GM12878 (cell line): ENCODE results near the gene CDC16. TPM values are rescaled to one million over a fixed set of nuclear protein-coding genes. Genes with fewer than 3 reads are reported as not detected.

Experiments
- ASH2L ChIP-seq: fragments of 300-600, 200-600 bp; sonication (generic); IDR thresholded peaks from 2 replicates; pipeline ENCODE4 v1.6.1; 2017; ENCODE audit warnings: low read depth, mild to moderate bottlenecking, borderline replicate concordance
- DPF2 ChIP-seq: fragments of 450-650 bp; IDR thresholded peaks from 2 replicates; pipeline ENCODE4 v1.6.1; 2017; ENCODE audit warnings: mild to moderate bottlenecking
- EED ChIP-seq: sonication (generic); IDR thresholded peaks from 2 replicates; pipeline ENCODE4 v1.6.1; 2016; ENCODE audit warnings: antibody characterized with exemption, low read depth
- EZH2 ChIP-seq: IDR thresholded peaks from 2 replicates; pipeline ENCODE4 v1.6.1; 2012; ENCODE audit warnings: low read depth, mild to moderate bottlenecking, control low read depth, inconsistent platforms, low read length, borderline replicate concordance; ENCODE audit not compliant: control insufficient read depth
- IRF5 ChIP-seq: fragments of 450-650 bp; IDR thresholded peaks from 2 replicates; pipeline ENCODE4 v1.6.1; 2017; ENCODE audit warnings: borderline replicate concordance
- MYC ChIP-seq: IDR thresholded peaks from 2 replicates; pipeline ENCODE4 v1.6.1; 2011; ENCODE audit warnings: mild to moderate bottlenecking, low read length, moderate library complexity, inconsistent platforms; ENCODE audit not compliant: insufficient read depth, insufficient replicate concordance, insufficient read length, severe bottlenecking
- NFYB ChIP-seq: IDR thresholded peaks from 2 replicates; pipeline ENCODE4 v1.6.1; 2011; ENCODE audit warnings: low read depth, mild to moderate bottlenecking, low read length, improper control_type of control experiment, moderate library complexity; ENCODE audit not compliant: insufficient read depth
- NKRF ChIP-seq: fragments of 450-650 bp; conservative IDR thresholded peaks from 2 replicates; pipeline ENCODE4 v1.6.1; 2017; ENCODE audit warnings: mild to moderate bottlenecking, moderate library complexity
- PAX5 ChIP-seq: IDR thresholded peaks from 2 replicates; pipeline ENCODE4 v1.6.1; 2011; ENCODE audit warnings: low read depth, low read length, borderline replicate concordance
- PML ChIP-seq: IDR thresholded peaks from 2 replicates; pipeline ENCODE4 v1.6.1; 2012; ENCODE audit warnings: low read length, inconsistent platforms
- POLR2A ChIP-seq: IDR thresholded peaks from 2 replicates; pipeline ENCODE4 v1.6.1; 2011; ENCODE audit warnings: low read depth, mild to moderate bottlenecking, low read length
- POLR2AphosphoS5 ChIP-seq: IDR thresholded peaks from 2 replicates; pipeline ENCODE4 v1.6.1; 2011; ENCODE audit warnings: mild to moderate bottlenecking, low read length, inconsistent platforms
- RCOR1 ChIP-seq: conservative IDR thresholded peaks from 2 replicates; pipeline ENCODE4 v1.6.1; 2012; ENCODE audit warnings: low read depth, low read length, improper control_type of control experiment
- SMAD5 ChIP-seq: IDR thresholded peaks from 2 replicates; pipeline ENCODE4 v1.6.1; 2016; ENCODE audit warnings: antibody characterized with exemption, low read depth
- SMC3 ChIP-seq: IDR thresholded peaks from 2 replicates; pipeline ENCODE4 v1.6.1; 2011; ENCODE audit warnings: low read length, improper control_type of control experiment, borderline replicate concordance
- SRF ChIP-seq, 2 experiments: IDR thresholded peaks; 2 replicates each; pipeline ENCODE4 v1.6.1; 2011; ENCODE audit warnings: low read depth in 2 of 2, low read length in 2 of 2, mild to moderate bottlenecking in 1 of 2, moderate library complexity in 1 of 2
- ZBTB40 ChIP-seq: fragments of 450-650 bp; IDR thresholded peaks from 2 replicates; pipeline ENCODE4 v1.6.1; 2016; ENCODE audit warnings: mild to moderate bottlenecking, moderate library complexity, borderline replicate concordance
- polyA plus RNA-seq, 11 experiments: library from polyadenylated mRNA; depleted of rRNA in 4 of 11; unstranded in 6 of 11; stranded (reverse) in 5 of 11; fragments of >200 nt; fragmentation: Nextera tagmentation in 4 of 11; fragmentation: Illumina TruSeq in 1 of 11; extraction: Ambion mirVana in 4 of 11; extraction: Trizol in 1 of 11; gene quantifications; 1 replicate in 1 of 11; 2 replicates in 10 of 11; pipeline versions ENCODE4 v1.2.1 to v1.2.3, GENCODE V29; 2011 to 2016; ENCODE audit warnings: inconsistent platforms in 2 of 11, missing spikeins in 2 of 11, low read depth in 1 of 11
- total RNA-seq, 4 experiments: library from RNA; depleted of rRNA in 3 of 4; stranded (reverse); fragments of >200 nt in 3 of 4; fragmentation: Illumina TruSeq in 1 of 4; extraction: Trizol in 1 of 4; gene quantifications; 2 replicates each; pipeline versions ENCODE4 v1.2.1 to v1.2.3, GENCODE V29; 2013 to 2021
- TF ChIP-seq, protein P1 (sequence below): fragments of 450-650 bp; IDR thresholded peaks from 2 replicates; pipeline ENCODE4 v1.6.1; 2017; ENCODE audit warnings: mild to moderate bottlenecking, low read depth, inconsistent platforms; ENCODE audit not compliant: poor library complexity, severe bottlenecking
- TF ChIP-seq, protein P2 (sequence below): IDR thresholded peaks from 2 replicates; pipeline ENCODE4 v1.6.1; 2012; ENCODE audit warnings: low read length, inconsistent platforms

CDC16 gene
- total and polyA plus RNA-seq, 10 of the 15 experiments (the other 5 are each of a cell fraction or from before 2014, with no cell fraction given) = 15.4 to 92.9 (median 31.4) TPM

- TF ChIP-seq ZBTB40 (no peak), SMAD5 (peak; percentile 85), RCOR1 (peak; percentile 85), PAX5 (no peak), PML (peak; percentile 85), NKRF (peak; percentile 48), ASH2L (peak; percentile 57), SMC3 (no peak), NFYB (no peak), EZH2 (no peak), DPF2 (peak; percentile 87), SRF (IDR thresholded peaks at IDR 0.05; ENCODE audit: low read depth in 2 of 2, low read length in 2 of 2) (peak in 1 of 2 experiments; percentile 46; a peak in 1 of 4 replicates), MYC (peak; percentile 45), POLR2A (peak; percentile 97), IRF5 (peak; percentile 56; the same call in 1 of the 2 replicates), EED (no peak), POLR2AphosphoS5 (peak; percentile 83)
- TF ChIP-seq, protein P1, sequence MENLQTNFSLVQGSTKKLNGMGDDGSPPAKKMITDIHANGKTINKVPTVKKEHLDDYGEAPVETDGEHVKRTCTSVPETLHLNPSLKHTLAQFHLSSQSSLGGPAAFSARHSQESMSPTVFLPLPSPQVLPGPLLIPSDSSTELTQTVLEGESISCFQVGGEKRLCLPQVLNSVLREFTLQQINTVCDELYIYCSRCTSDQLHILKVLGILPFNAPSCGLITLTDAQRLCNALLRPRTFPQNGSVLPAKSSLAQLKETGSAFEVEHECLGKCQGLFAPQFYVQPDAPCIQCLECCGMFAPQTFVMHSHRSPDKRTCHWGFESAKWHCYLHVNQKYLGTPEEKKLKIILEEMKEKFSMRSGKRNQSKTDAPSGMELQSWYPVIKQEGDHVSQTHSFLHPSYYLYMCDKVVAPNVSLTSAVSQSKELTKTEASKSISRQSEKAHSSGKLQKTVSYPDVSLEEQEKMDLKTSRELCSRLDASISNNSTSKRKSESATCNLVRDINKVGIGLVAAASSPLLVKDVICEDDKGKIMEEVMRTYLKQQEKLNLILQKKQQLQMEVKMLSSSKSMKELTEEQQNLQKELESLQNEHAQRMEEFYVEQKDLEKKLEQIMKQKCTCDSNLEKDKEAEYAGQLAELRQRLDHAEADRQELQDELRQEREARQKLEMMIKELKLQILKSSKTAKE = no peak
- TF ChIP-seq, protein P2, sequence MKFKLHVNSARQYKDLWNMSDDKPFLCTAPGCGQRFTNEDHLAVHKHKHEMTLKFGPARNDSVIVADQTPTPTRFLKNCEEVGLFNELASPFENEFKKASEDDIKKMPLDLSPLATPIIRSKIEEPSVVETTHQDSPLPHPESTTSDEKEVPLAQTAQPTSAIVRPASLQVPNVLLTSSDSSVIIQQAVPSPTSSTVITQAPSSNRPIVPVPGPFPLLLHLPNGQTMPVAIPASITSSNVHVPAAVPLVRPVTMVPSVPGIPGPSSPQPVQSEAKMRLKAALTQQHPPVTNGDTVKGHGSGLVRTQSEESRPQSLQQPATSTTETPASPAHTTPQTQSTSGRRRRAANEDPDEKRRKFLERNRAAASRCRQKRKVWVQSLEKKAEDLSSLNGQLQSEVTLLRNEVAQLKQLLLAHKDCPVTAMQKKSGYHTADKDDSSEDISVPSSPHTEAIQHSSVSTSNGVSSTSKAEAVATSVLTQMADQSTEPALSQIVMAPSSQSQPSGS = no peak
Measured at GRCh38 chr13:114281351-114282040, 46.8 kb downstream of the CDC16 start, which contains the start of gene UPF3A (continued).
